Activated CD4-positive, alpha-beta T cell treated with anti-CD3 and anti-CD28 coated beads for 36 hours (primary cell): ENCODE results near the gene MFAP4. TPM values are rescaled to one million over a fixed set of nuclear protein-coding genes. Genes with fewer than 3 reads are reported as not detected.

Source experiments
- ATAC-seq: fragments of 200-7000 bp; cut with Tn5 transposase; one replicate; pipeline ENCODE4 v1.10.0; 2021; ENCODE audit warnings: mild to moderate bottlenecking, moderate library complexity
- CTCF ChIA-PET: fragments of 350-600 bp; sonication (Branson Sonifier 250); formaldehyde crosslinking; loops from one replicate; lab custom pipeline; 2021; ENCODE audit warnings: antibody characterized with exemption; lab: Charles Lee
- POLR2A ChIA-PET: fragments of 350-600 bp; sonication (Branson Sonifier 250); formaldehyde crosslinking; loops from one replicate; lab custom pipeline; 2021; ENCODE audit warnings: antibody characterized with exemption, inconsistent platforms; lab: Charles Lee
- DNase-seq: peaks from one replicate; pipeline ENCODE4 v3.0.0-alpha.2; 2020
- H3K27ac Mint-ChIP-seq: one replicate; pipeline ENCODE4 v1.8.0; 2021; ENCODE audit warnings: mixed read lengths
- H3K27me3 Mint-ChIP-seq: one replicate; pipeline ENCODE4 v1.8.0; 2021; ENCODE audit warnings: mixed read lengths
- H3K36me3 Mint-ChIP-seq: one replicate; pipeline ENCODE4 v1.8.0; 2021; ENCODE audit warnings: low read depth, mixed read lengths
- H3K4me1 Mint-ChIP-seq: one replicate; pipeline ENCODE4 v1.8.0; 2021; ENCODE audit warnings: mixed read lengths
- H3K4me3 Mint-ChIP-seq: one replicate; pipeline ENCODE4 v1.8.0; 2021; ENCODE audit warnings: mild to moderate bottlenecking, moderate library complexity, mixed read lengths
- H3K9me3 Mint-ChIP-seq: one replicate; pipeline ENCODE4 v1.8.0; 2021; ENCODE audit warnings: low read depth, mixed read lengths
- intact Hi-C, 2 experiments: fragments of 100-400 bp; cut with DNase I in 1 of 2; cut with micrococcal nuclease in 1 of 2; formaldehyde crosslinking; loops; one replicate each; pipeline versions ENCODE4 v1.14.2 to v1.15.1; 2022 to 2024; cut with DNase I, micrococcal nuclease
- total RNA-seq, 2 experiments: library from RNA; stranded (reverse); gene quantifications; one replicate each; pipeline ENCODE4 v1.2.3, GENCODE V29; 2021

The MFAP4 gene
- total RNA-seq, 2 experiments from 2014 or later = not detected

GRCh38 chr17:19344311-19345066 is 42.5 kb downstream of the MFAP4 start:
- ChIA-PET CTCF (no interaction called here), POLR2A (no interaction called here)
- Mint-ChIP-seq H3K36me3 (no peaks in the 10 kb centered on the region), H3K4me3 (no peak overlapping the region), H3K27ac (no peak overlapping the region), H3K4me1 (no peaks in the 10 kb centered on the region), H3K27me3 (peaks cover 7% of the 10 kb centered on the region), H3K9me3 (no peaks in the 10 kb centered on the region)
- intact Hi-C loops = no loop called here
- ATAC-seq (no peak), DNase-seq (no peak)

- no peaks in the 10 kb centered on the region for H3K9me3 Mint-ChIP-seq
- H3K27ac Mint-ChIP-seq = no peak overlapping the region
- no peak overlapping the region for H3K4me3 Mint-ChIP-seq
- H3K36me3 Mint-ChIP-seq = no peaks in the 10 kb centered on the region
- ATAC-seq (no peak), DNase-seq (no peak)
- H3K27me3 Mint-ChIP-seq = peaks cover 7% of the 10 kb centered on the region
- H3K4me1 Mint-ChIP-seq = no peaks in the 10 kb centered on the region
- ChIA-PET POLR2A (no interaction called here), CTCF (interaction anchor here (0.9 to 1.0 kb wide), 2 partner anchors 9 to 19 kb away, joined by 3 read pairs; partner anchors contain the start of gene B9D1)
- intact Hi-C loops = no loop called here
Observed at GRCh38 chr17:19343671-19344151, 43.3 kb downstream of the MFAP4 start.

DNA sequence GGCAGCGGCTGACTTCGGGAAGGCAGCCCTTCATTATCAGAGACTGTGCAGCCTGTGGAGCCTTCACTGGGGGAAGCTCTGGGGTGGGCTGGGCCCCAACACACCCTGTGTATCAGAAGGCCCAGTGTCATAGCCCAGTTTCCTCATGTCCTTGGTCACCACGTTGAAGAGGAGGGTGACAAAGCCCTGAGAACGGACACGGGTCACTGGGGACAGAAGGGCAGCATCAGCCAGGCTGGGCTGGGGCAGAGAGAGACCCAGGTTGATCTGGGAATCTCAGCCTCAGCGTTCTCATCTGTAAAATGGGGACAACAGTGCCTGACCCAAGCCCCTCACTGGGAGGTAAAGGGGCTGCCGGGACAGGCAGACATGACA is 43.7 kb downstream of the MFAP4 start:
- Mint-ChIP-seq H3K4me1 (no peaks in the 10 kb centered on the region), H3K36me3 (no peaks in the 10 kb centered on the region), H3K27ac (no peak overlapping the region), H3K9me3 (no peaks in the 10 kb centered on the region), H3K4me3 (no peak overlapping the region), H3K27me3 (peaks cover 7% of the 10 kb centered on the region)
- no peak for DNase-seq
- intact Hi-C loops = no loop called here
- no peak for ATAC-seq
- ChIA-PET POLR2A (no interaction called here), CTCF (interaction anchor here (0.5 to 1.0 kb wide), 3 partner anchors 8 to 954 kb away, joined by 3 read pairs; partner anchors contain the start of gene B9D1)

DNA sequence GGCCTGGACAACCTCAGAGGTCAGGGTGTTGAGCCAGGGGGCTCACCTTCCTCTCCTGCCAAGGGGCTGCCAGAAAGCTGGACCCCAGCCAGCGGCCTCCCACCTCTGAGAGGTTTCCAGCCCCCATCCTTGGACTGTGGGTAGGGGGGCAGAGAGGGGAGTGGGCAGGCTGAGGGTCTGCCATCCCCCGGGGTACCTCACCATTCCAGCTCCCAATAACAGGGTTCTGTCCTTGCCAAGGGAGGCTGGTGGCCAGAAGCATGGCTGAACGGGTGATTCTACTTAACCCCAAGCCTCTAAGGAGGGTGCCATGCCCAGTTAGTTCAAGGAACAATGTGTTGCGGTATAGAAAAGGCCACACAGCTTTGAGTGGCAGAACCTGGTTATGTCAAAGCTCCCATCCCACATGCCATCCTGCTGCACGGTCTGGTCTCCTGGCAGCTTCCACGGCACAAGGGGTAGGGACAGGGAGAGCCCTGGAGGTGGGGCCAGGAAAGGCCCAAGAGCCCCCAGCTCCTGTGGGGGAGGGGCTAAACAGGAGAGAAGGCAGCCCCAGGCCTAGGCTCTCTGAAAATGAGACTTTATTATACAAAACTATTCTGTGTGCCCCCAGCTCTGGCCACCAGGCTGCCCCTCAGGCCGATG is 44.3 kb downstream of the MFAP4 start:
- H3K9me3 Mint-ChIP-seq = no peaks in the 10 kb centered on the region
- intact Hi-C loops = no loop called here
- no peaks in the 10 kb centered on the region for H3K4me1 Mint-ChIP-seq
- H3K27me3 Mint-ChIP-seq = peaks cover 7% of the 10 kb centered on the region
- ATAC-seq (no peak), DNase-seq (no peak)
- no peak overlapping the region for H3K27ac Mint-ChIP-seq
- CTCF ChIA-PET = interaction anchor here (0.5 to 1.0 kb wide), 4 partner anchors 8 to 1636 kb away, joined by 3 read pairs; partner anchors contain the start of gene B9D1
- no peaks in the 10 kb centered on the region for H3K36me3 Mint-ChIP-seq
- POLR2A ChIA-PET = no interaction called here
- no peak overlapping the region for H3K4me3 Mint-ChIP-seq

DNA sequence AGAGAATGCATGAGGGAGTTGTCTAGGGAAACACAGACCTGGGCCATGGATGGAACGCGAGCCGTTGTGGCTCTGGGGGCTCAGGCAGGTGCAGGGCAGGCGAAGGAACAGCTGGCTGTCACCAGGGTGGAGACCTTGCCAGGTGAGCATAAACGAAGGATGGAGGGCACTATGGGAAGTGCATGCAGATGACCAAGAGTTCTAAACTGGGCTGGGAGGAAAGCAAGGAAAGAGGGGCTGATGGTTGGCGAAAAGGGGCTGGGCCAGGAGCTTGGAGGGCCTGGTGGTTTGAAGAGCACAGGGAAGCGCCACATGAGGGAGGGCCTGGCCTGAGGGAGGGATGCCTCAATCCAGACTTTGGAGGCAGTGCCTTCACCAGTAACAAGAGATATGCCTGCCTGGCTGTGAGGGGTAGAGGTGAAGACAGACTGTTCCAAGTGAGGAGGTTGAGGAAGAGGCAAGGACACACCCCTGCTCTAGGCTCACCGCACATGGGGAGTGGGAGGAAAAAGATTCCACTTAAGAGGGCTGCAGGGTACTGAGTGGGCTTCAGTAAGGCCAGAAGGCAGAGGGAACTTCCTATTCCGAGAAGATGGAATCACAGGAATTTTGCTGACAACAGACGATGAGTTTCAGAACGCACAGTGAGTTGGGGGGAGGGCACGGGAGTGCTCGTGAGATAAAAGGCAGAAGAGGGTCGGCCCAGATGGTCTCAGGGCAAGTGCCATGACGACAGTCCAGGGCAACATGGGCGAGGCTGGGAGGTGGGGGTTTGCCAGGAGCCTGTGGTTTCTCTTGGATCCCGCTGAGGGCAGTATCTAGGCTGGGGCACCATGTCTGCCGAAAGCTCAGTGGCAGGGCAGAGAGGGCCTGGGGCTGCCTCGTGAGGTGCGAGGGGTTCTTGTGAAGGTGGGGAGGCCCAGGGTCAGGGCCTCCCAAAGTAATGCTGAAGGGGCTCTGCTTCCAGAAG is 45.1 kb downstream of the MFAP4 start:
- Mint-ChIP-seq H3K27me3 (peaks cover 13% of the 10 kb centered on the region), H3K4me3 (no peak overlapping the region), H3K4me1 (no peaks in the 10 kb centered on the region), H3K9me3 (no peaks in the 10 kb centered on the region), H3K27ac (no peak overlapping the region), H3K36me3 (no peaks in the 10 kb centered on the region)
- intact Hi-C loops = no loop called here
- ATAC-seq (no peak), DNase-seq (no peak)
- POLR2A ChIA-PET = no interaction called here
- CTCF ChIA-PET = no interaction called here

- H3K9me3 Mint-ChIP-seq = no peaks in the 10 kb centered on the region
- ATAC-seq (no peak), DNase-seq (no peak)
- ChIA-PET CTCF (no interaction called here), POLR2A (no interaction called here)
- H3K4me1 Mint-ChIP-seq = no peaks in the 10 kb centered on the region
- H3K27ac Mint-ChIP-seq = no peak overlapping the region
- intact Hi-C loops = no loop called here
- no peaks in the 10 kb centered on the region for H3K36me3 Mint-ChIP-seq
- peaks cover 13% of the 10 kb centered on the region for H3K27me3 Mint-ChIP-seq
- no peak overlapping the region for H3K4me3 Mint-ChIP-seq
Observed at GRCh38 chr17:19341211-19341631, 45.8 kb downstream of the MFAP4 start.

DNA sequence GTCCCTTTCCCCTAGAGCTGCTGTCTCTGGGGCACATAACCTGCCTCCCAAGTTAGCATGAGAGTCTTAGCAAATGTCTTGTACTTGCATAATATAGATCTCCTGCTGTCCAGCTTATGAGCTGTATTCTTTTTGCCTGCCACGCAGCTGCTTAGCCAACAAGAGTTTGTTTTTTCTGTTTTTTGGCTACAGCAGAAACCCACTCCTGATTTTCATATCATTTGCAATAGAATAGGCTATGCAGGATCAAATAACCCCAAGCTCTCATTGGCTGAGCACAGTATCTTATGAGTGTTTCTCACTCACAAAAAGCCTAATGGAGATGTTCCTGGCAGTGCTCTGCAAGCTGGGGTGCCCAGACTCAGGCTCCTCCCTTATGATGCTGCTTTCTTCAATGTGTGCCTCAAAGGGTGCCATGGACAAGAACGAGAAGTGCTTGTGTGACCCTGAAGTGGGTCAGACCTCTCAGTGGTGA is 47.6 kb downstream of the MFAP4 start:
- ChIA-PET CTCF (interaction anchor here (0.8 to 2.8 kb wide), 6 partner anchors 10 to 56 kb away, joined by 3 to 15 read pairs (median 4); no protein-coding TSS in a partner anchor), POLR2A (no interaction called here)
- Mint-ChIP-seq H3K4me3 (no peak overlapping the region), H3K27ac (no peak overlapping the region), H3K9me3 (no peaks in the 10 kb centered on the region), H3K27me3 (peaks cover 16% of the 10 kb centered on the region), H3K4me1 (no peaks in the 10 kb centered on the region), H3K36me3 (no peaks in the 10 kb centered on the region)
- ATAC-seq (no peak), DNase-seq (no peak)
- intact Hi-C loops = loop anchor here in 1 of 2 experiments (5.0 kb wide), 1 partner anchor 77 kb away; no protein-coding TSS in a partner anchor

- intact Hi-C loops = loop anchor here in 1 of 2 experiments (5.0 kb wide), 1 partner anchor 76 kb away; no protein-coding TSS in a partner anchor
- H3K9me3 Mint-ChIP-seq = no peaks in the 10 kb centered on the region
- CTCF ChIA-PET = interaction anchor here (0.5 to 2.8 kb wide), 13 partner anchors 9 to 499 kb away, joined by 3 to 15 read pairs (median 4); no protein-coding TSS in a partner anchor
- peak; percentile 81 for DNase-seq
- no peak overlapping the region for H3K27ac Mint-ChIP-seq
- H3K4me3 Mint-ChIP-seq = no peak overlapping the region
- H3K4me1 Mint-ChIP-seq = no peaks in the 10 kb centered on the region
- POLR2A ChIA-PET = no interaction called here
- H3K27me3 Mint-ChIP-seq = peaks cover 16% of the 10 kb centered on the region
- H3K36me3 Mint-ChIP-seq = no peaks in the 10 kb centered on the region
- ATAC-seq = peak; percentile 89
Observed at GRCh38 chr17:19338031-19338990, 48.7 kb downstream of the MFAP4 start.

DNA sequence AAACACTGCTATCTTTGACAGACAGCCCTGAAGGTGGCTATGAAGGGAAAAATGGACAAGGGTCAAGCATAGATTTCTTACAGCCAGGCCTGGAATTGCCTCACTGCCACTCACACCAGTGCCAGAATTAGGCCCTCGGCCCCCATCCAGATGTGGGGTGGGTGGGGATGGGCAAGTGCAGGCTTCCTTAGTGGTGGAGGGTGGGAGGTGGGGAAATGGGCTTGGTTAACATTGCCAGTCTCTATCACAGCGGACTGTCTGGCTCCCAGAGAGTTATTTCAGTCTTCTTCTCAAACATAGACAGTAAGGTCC is 49.3 kb downstream of the MFAP4 start:
- Mint-ChIP-seq H3K4me3 (no peak overlapping the region), H3K4me1 (peaks cover 2% of the 10 kb centered on the region), H3K27ac (no peak overlapping the region), H3K9me3 (no peaks in the 10 kb centered on the region), H3K36me3 (no peaks in the 10 kb centered on the region), H3K27me3 (peaks cover 17% of the 10 kb centered on the region)
- ChIA-PET POLR2A (no interaction called here), CTCF (interaction anchor here (0.5 to 2.8 kb wide), 5 partner anchors 8 to 81 kb away, joined by 3 to 15 read pairs (median 4); no protein-coding TSS in a partner anchor)
- DNase-seq (no peak), ATAC-seq (no peak)
- intact Hi-C loops = loop anchor here in 1 of 2 experiments (5.0 kb wide), 1 partner anchor 75 kb away; no protein-coding TSS in a partner anchor
